ENCODE measurements around the gene CYRIA. TPM values are rescaled to one million over a fixed set of nuclear protein-coding genes. Genes with fewer than 3 reads are reported as not detected.

CYRIA gene
- total and polyA plus RNA-seq, 10 of the 15 experiments (the other 5 are each of a cell fraction or from before 2014, with no cell fraction given): 3.0 to 13.1 (median 8.5) TPM

DNA sequence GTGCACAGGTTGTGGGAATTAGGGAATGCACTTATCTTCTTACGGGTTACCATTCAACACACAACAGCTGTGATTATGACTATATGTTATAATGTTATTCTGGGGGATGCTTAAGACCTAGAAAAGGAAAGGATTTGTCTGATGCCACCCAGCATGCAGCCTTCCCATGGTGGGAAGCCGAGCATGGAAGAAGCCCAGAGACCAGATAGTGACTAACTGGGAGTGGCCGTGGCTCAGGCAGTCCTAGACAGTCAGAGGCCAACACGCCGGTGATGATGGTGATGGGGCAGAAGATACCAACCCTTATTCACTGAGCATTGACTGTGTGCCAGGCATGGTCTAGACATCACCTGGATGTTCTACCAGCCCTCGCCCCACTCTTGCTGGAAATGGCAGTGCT lies 35.9 kb downstream of the CYRIA start:
- no peak overlapping the region for H3K4me2 ChIP-seq (ENCODE audit: control insufficient read depth, insufficient read depth)
- ATAC-seq: no peak
- no peak for FAIRE-seq
- H3K79me2 ChIP-seq (ENCODE audit: control insufficient read depth, insufficient read depth, low read length): no peaks in the 10 kb centered on the region
- H3K4me3 ChIP-seq: no peak overlapping the region
- no peak overlapping the region for H2AFZ ChIP-seq (ENCODE audit: control insufficient read depth, low read depth, low read length)
- ChIA-PET POLR2A (interaction anchor here (0.6 to 3.3 kb wide), 3 partner anchors 22 to 35 kb away, joined by 3 to 9 read pairs (median 7); partner anchors contain the start of gene CYRIA), SMC1A (ENCODE audit: uncharacterized antibody, unreplicated experiment) (interaction anchor here (0.9 to 11.2 kb wide), 11 partner anchors 11 to 126 kb away, joined by 3 to 302 read pairs (median 4); partner anchors contain the start of gene CYRIA), RAD21 (ENCODE audit: unreplicated experiment) (interaction anchor here (0.6 to 11.2 kb wide), 9 partner anchors 16 to 126 kb away, joined by 3 to 185 read pairs (median 6); no protein-coding TSS in a partner anchor), CTCF (interaction anchor here (0.7 to 8.1 kb wide), 13 partner anchors 13 to 129 kb away, joined by 3 to 73 read pairs (median 4); no protein-coding TSS in a partner anchor)
- no peak overlapping the region for H3K9ac ChIP-seq (ENCODE audit: control insufficient read depth, insufficient read depth, low read length)
- no peaks in the 10 kb centered on the region for H3K36me3 ChIP-seq (ENCODE audit: control insufficient read depth in 2 of 2, insufficient read depth in 2 of 2, low read length in 1 of 2)
- intact Hi-C loops (cut with micrococcal nuclease; ENCODE audit: unreplicated experiment) (no loop called here), in situ Hi-C loops (cut with MboI) (no loop called here)
- H4K20me1 ChIP-seq (ENCODE audit: control insufficient read depth, insufficient read depth): no peaks in the 10 kb centered on the region
- no peak for TF ChIP-seq DPF2 (IDR thresholded peaks at IDR 0.05)
- no peak for TF ChIP-seq ZNF622 (IDR thresholded peaks at IDR 0.05)
- no peak for TF ChIP-seq ZBTB33 (IDR thresholded peaks at IDR 0.05)
- no peak for TF ChIP-seq SPI1 (IDR thresholded peaks at IDR 0.05; ENCODE audit: borderline replicate concordance, insufficient read depth, low read depth, low read length)
- no peak for TF ChIP-seq NR2C1 (IDR thresholded peaks at IDR 0.05)
- no peak for TF ChIP-seq TBL1XR1 (IDR thresholded peaks at IDR 0.05; ENCODE audit: low read depth, low read length)
- TF ChIP-seq ESRRA (IDR thresholded peaks at IDR 0.05; ENCODE audit: low read length): no peak
- TF ChIP-seq ZNF24 (IDR thresholded peaks at IDR 0.05): no peak
- no peak for TF ChIP-seq POLR2A (IDR thresholded peaks at IDR 0.05; ENCODE audit: low read depth, low read length)
- no peak for TF ChIP-seq PAX8 (IDR thresholded peaks at IDR 0.05)
- no peak for TF ChIP-seq HCFC1 (IDR thresholded peaks at IDR 0.05; ENCODE audit: low read length)
- no peak for TF ChIP-seq RCOR1 (conservative IDR thresholded peaks at IDR 0.05; ENCODE audit: low read depth, low read length)
- TF ChIP-seq TCF3 (IDR thresholded peaks at IDR 0.05; ENCODE audit: borderline replicate concordance, insufficient read depth, low read depth, low read length): no peak
- TF ChIP-seq KLF5 (IDR thresholded peaks at IDR 0.05; ENCODE audit: partially characterized antibody): no peak
- TF ChIP-seq POLR2AphosphoS2 (IDR thresholded peaks at IDR 0.05; ENCODE audit: low read depth, low read length): no peak
- no peak for TF ChIP-seq ZNF687 (IDR thresholded peaks at IDR 0.05)
- TF ChIP-seq ZNF217 (IDR thresholded peaks at IDR 0.05): no peak
- TF ChIP-seq NFYA (IDR thresholded peaks at IDR 0.05; ENCODE audit: borderline replicate concordance, low read depth, low read length): no peak
- TF ChIP-seq PKNOX1 (IDR thresholded peaks at IDR 0.05): no peak
- no peak for TF ChIP-seq MYB (IDR thresholded peaks at IDR 0.05; ENCODE audit: borderline replicate concordance, low read depth, low read length)
- DNase-seq (ENCODE audit: low read depth, low spot score): no peak
- peaks cover 0 to 11% of the 10 kb centered on the region in 2 experiments for H3K27me3 ChIP-seq (replicated peaks in 1 of 2; ENCODE audit: control insufficient read depth in 2 of 2, insufficient read depth in 2 of 2, low read length in 1 of 2)
- 42% methylated on average over 6 of the region's 6 CpGs for WGBS (ENCODE audit: insufficient coverage, insufficient replicate concordance, low lambda C conversion rate, missing lambda C conversion rate)
- H3K9me3 ChIP-seq (replicated peaks; ENCODE audit: control insufficient read depth, insufficient read depth, low read length): no peaks in the 10 kb centered on the region
- H3K4me1 ChIP-seq (ENCODE audit: control insufficient read depth, insufficient read depth, low read length): peaks cover 16% of the 10 kb centered on the region
- no peak overlapping the region for H3K27ac ChIP-seq (ENCODE audit: control insufficient read depth, insufficient read depth)
- BruUV-seq (replicated peaks): no TSS peak
